OCI-LY3 (cell line): ENCODE measurements around the gene EYS.

Source experiments
- H2AFZ ChIP-seq: fragments of 200-600, 300-600 bp; shearing (Covaris generic); 2 replicates; pipeline ENCODE4 v1.6.0; 2014; ENCODE audit warnings: antibody characterized with exemption, low read depth, low read length
- H3K27ac ChIP-seq: fragments of 200-600, 300-600 bp; sonication (generic); 2 replicates; pipeline ENCODE4 v1.5.1; 2014; ENCODE audit warnings: mild to moderate bottlenecking, low read length, moderate library complexity, mixed read lengths
- H3K27me3 ChIP-seq: fragments of 200-600, 300-600 bp; sonication (generic); 2 replicates; pipeline ENCODE4 v1.6.1; 2014; ENCODE audit warnings: low read depth, low read length, mixed read lengths
- H3K36me3 ChIP-seq: fragments of 200-600, 300-600 bp; sonication (generic); replicated peaks from 2 replicates; pipeline ENCODE3; 2014; ENCODE audit warnings: low read depth, low read length, mixed read lengths
- H3K4me1 ChIP-seq: fragments of 300-600, 200-600 bp; sonication (generic); 2 replicates; pipeline ENCODE4 v1.6.1; 2014; ENCODE audit warnings: low read length, mixed read lengths
- H3K4me2 ChIP-seq: fragments of 200-600, 300-600 bp; sonication (generic); 2 replicates; pipeline ENCODE4 v1.6.1; 2014; ENCODE audit warnings: low read length, mixed read lengths
- H3K4me3 ChIP-seq: fragments of 300-600, 200-600 bp; sonication (generic); 2 replicates; pipeline ENCODE4 v1.5.1; 2014; ENCODE audit warnings: antibody characterized with exemption, mild to moderate bottlenecking, low read length, moderate library complexity
- H3K79me2 ChIP-seq: fragments of 300-600, 200-600 bp; shearing (Covaris generic); 2 replicates; pipeline ENCODE4 v1.6.1; 2014; ENCODE audit warnings: mild to moderate bottlenecking, low read length, mixed read lengths
- H3K9ac ChIP-seq: fragments of 300-600, 200-600 bp; shearing (Covaris generic); 2 replicates; pipeline ENCODE4 v1.6.0; 2014; ENCODE audit warnings: mild to moderate bottlenecking, low read length, moderate library complexity
- H3K9me3 ChIP-seq: fragments of 200-600, 300-600 bp; shearing (Covaris generic); 2 replicates; pipeline ENCODE4 v1.6.1; 2014; ENCODE audit warnings: low read length, mixed read lengths; ENCODE audit not compliant: insufficient read depth
- H4K20me1 ChIP-seq: fragments of 200-600, 300-600 bp; sonication (generic); 2 replicates; pipeline ENCODE4 v1.6.1; 2016; ENCODE audit warnings: low read length, mixed read lengths; ENCODE audit not compliant: insufficient read depth
- CTCF ChIP-seq: fragments of 200-600, 300-600 bp; sonication (generic); IDR thresholded peaks from 2 replicates; pipeline ENCODE4 v1.5.1; 2014; ENCODE audit warnings: antibody characterized with exemption, low read length, low read depth
- EZH2phosphoT487 ChIP-seq: fragments of 200-600 bp; shearing (Covaris generic); IDR thresholded peaks from 2 replicates; pipeline ENCODE4 v1.6.1; 2018; ENCODE audit warnings: antibody characterized with exemption, mixed run types, low read depth

EYS gene

GRCh38 chr6:64912966-64913365, 794.1 kb downstream of the EYS start:
- TF ChIP-seq EZH2phosphoT487, result no peak
- TF ChIP-seq CTCF, result no peak

GRCh38 chr6:64908104-64908503, 798.9 kb downstream of the EYS start:
- Histone ChIP-seq H3K27ac (no peak overlapping the region), H3K9me3 (peaks cover 3% of the 10 kb centered on the region; the same call in 1 of the 2 replicates)

More at GRCh38 chr6:64912966-64913365, 794.1 kb downstream of the EYS start:
- Histone ChIP-seq H3K9me3 (peaks cover 1% of the 10 kb centered on the region; the same call in 1 of the 2 replicates), H3K4me3 (no peak overlapping the region), H3K4me1 (no peaks in the 10 kb centered on the region), H3K27me3 (no peaks in the 10 kb centered on the region), H3K9ac (no peak overlapping the region), H3K79me2 (no peaks in the 10 kb centered on the region), H3K36me3 (no peaks in the 10 kb centered on the region), H2AFZ (no peak overlapping the region), H3K27ac (no peak overlapping the region), H4K20me1 (no peaks in the 10 kb centered on the region), H3K4me2 (no peak overlapping the region)

GRCh38 chr6:64904616-64905015, 802.4 kb downstream of the EYS start:
- TF ChIP-seq CTCF, result no peak
- no peak for TF ChIP-seq EZH2phosphoT487
- Histone ChIP-seq H2AFZ (peak overlapping the region; percentile 23; the same call in 1 of the 2 replicates), H3K9me3 (peaks cover 3% of the 10 kb centered on the region; the same call in 1 of the 2 replicates), H3K79me2 (no peaks in the 10 kb centered on the region), H3K4me3 (no peak overlapping the region), H3K4me2 (no peak overlapping the region), H3K27ac (no peak overlapping the region), H3K9ac (no peak overlapping the region), H3K4me1 (no peaks in the 10 kb centered on the region), H3K27me3 (no peaks in the 10 kb centered on the region), H4K20me1 (no peaks in the 10 kb centered on the region), H3K36me3 (no peaks in the 10 kb centered on the region)

More at GRCh38 chr6:64908104-64908503, 798.9 kb downstream of the EYS start:
- no peak overlapping the region for H3K9ac ChIP-seq
- no peaks in the 10 kb centered on the region for H4K20me1 ChIP-seq
- no peaks in the 10 kb centered on the region for H3K36me3 ChIP-seq
- no peaks in the 10 kb centered on the region for H3K27me3 ChIP-seq
- H3K4me1 ChIP-seq, result no peaks in the 10 kb centered on the region
- TF ChIP-seq EZH2phosphoT487, result no peak
- no peak overlapping the region for H3K4me3 ChIP-seq
- H3K4me2 ChIP-seq, result no peak overlapping the region
- no peak overlapping the region for H2AFZ ChIP-seq
- H3K79me2 ChIP-seq, result no peaks in the 10 kb centered on the region

GRCh38 chr6:64902596-64902995, 804.4 kb downstream of the EYS start:
- no peak overlapping the region for H3K4me3 ChIP-seq

More at GRCh38 chr6:64902596-64902995, 804.4 kb downstream of the EYS start:
- H3K4me1 ChIP-seq, result no peaks in the 10 kb centered on the region
- H3K9ac ChIP-seq, result no peak overlapping the region
- TF ChIP-seq EZH2phosphoT487, result no peak
- no peak for TF ChIP-seq CTCF
- no peaks in the 10 kb centered on the region for H3K79me2 ChIP-seq
- H4K20me1 ChIP-seq, result no peaks in the 10 kb centered on the region
- no peak overlapping the region for H3K4me2 ChIP-seq
- no peaks in the 10 kb centered on the region for H3K9me3 ChIP-seq
- H2AFZ ChIP-seq, result no peak overlapping the region
- no peaks in the 10 kb centered on the region for H3K36me3 ChIP-seq
- no peaks in the 10 kb centered on the region for H3K27me3 ChIP-seq
- no peak overlapping the region for H3K27ac ChIP-seq
